ENCODE data around the gene PRDM16.

Gene PRDM16

GRCh38 chr1:3192361-3192760 is 123.4 kb downstream of the PRDM16 start:
- no peak for DNase-seq

- DNase-seq: no peak
These were observed 123.8 kb downstream of the PRDM16 start for GRCh38 chr1:3192825-3193224.

GRCh38 chr1:3193811-3194210 is 124.8 kb downstream of the PRDM16 start:
- no peak for DNase-seq

DNA sequence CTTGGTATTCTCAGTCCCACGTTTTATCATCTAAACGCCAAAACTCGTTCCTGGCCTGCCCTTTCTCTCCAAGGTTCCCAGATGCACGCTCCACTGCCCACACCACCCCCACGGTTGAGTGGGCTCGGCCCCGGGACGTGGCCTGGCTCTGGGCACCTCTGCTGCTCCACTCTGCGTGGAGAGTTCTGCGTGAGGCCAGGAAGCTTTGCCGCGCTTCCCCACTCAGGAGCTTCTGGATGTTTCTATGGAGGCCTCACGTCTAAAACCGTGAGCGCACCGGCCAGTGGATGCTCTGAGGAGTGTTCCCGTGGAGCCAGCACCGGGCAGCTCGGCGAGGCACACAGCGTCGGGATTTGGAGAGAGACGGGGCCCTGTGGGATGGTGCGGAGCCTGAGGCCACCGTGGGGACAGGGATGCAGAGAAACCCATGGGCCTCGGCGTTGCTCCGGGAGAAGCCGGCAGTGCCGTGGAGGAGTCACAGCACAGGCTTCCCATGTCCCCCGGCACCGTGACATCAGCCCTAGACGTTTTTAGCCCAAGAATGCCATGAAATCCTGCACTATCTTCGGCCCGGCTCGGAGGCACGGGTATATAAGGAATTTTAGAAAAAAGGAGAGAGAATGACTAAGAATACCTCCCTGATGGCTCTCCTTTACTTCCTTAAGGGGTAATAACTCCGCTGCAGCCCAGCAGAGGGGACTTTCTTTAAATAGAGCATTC is 125.9 kb downstream of the PRDM16 start:
- DNase-seq: no peak

DNA sequence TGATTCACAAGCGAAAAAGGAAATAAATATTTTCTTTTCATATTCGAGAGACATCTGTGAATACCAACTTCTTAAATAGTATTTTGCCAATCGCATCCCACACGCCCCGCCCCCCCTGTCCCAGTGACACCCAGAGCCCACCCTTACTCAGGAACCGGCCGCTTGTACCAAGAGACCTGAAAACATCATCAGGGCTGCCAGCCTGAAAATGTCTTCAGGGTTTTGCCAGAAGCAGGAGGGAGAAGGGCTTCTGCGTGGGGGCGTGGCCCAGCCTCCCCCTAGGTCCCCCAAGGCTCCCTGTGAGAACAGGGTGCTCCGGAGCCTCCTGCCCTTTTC is 126.4 kb downstream of the PRDM16 start:
- no peak for DNase-seq

- DNase-seq: no peak
These were observed 127.0 kb downstream of the PRDM16 start for GRCh38 chr1:3195966-3196515.

DNA sequence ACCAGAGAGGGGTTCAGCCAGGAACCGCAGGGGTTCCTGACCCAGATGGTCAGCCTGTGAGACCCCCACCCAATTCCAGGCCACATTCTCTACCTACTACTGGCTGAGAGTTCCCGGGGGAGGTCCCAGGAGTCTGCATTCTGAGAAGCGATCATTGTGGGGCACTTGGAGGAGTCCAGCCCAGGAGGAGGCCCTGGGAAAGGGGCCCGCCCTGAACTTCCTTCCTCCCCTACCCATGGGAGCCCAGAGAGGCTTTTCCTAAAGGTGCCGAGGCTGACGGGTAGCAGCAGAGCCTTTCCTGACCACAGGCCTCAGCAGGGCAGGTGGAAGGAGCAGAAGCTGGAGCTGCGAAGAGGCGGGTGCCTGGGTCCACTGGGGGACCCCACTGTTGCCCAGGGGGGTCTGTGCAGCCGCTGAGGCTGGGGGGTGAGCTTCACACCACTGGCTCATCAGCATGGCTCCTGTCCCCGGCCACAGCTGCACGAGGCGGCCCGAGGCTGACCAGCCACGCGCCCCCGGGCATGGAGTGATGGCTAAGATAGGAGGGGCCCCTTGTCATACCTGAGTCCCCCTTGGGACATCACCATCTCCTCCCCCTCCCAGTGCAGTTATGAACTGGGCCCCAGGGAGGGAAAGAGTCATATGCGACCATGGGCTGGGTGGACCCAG is 127.7 kb downstream of the PRDM16 start:
- DNase-seq: no peak

GRCh38 chr1:3197781-3198316 is 128.8 kb downstream of the PRDM16 start:
- no peak for DNase-seq

DNA sequence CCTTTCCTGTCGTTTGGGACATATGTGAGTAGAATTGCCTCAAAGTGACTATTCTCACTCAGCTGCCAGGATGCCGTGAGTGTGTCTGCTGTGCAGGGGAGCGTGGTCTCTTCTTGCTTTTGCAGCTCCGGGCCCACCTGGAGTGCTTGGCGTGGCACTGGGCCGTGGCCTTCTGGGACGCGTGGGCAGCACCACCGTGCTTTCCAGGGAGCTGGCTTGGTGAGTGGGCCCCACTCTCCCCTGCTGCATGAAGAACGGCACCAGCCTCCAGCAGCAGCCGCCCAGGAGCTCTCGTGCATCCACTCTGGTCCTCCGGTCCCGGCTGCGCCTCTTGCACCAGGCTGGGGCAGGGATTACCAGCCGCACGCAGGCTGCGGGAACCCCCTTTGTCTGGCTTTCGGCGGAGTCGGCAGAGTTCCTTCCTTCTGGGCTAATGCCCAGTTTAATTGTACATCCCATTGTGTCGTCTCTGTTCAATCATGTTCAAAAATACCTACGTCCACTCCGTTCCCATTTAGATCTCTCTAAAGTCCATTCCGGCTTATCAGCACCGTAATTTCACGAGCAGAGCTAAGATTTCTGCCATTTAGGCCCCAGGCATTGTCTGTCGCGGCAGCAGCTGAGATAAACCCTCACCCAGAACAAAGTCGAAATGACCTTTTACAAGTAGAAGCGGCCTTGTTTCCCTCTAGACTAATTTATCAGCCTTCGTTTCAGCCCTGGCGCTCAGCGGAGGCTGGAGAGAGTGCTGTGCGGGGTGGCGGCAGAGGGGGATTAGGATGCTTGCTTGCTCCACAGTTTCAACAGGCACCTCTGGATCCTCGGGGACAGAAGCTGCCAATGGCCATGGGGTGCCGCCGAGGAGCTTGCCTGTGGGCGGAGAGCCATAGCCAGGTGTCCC is 129.6 kb downstream of the PRDM16 start:
- no peak for DNase-seq

DNA sequence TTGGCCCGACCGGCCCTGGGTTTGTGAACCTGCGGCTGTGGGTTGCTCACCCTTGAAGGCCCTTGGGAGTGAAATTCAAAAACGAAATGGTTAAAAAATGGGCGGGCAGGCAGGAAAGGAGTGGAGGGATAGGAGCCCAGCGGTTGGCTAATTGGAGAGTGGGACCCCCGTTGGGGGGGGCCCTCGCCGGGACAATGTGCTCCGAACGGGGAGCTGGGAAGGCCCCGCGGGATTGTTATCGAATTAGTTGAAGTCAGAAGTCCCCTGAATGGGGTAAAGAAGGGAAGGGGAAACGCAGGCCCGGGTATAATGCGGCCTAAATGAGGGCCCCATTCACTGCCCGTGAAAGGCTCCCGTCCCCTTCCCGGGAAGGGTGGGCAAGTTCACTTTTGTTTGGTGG is 135.7 kb downstream of the PRDM16 start:
- DNase-seq: no peak

DNA sequence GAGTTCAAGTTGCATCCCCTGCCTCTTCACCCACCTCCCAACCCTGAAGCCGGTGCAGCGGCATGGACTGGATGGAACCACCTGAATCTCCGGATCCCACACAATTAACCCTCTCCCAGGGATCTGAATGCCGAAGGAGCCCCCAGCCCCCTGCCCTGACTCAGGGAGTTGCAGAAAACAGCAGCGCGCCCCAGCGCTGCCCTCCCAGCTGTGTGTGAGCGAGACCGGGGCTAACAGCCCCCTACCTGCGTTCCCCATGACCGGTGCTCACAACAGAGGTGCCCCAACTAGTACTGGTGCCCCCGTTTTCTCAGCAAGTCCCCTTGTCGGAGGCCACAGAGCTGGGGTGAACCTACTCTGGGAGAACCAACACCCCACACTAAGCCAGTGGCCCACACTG is 136.8 kb downstream of the PRDM16 start:
- no peak for DNase-seq

DNA sequence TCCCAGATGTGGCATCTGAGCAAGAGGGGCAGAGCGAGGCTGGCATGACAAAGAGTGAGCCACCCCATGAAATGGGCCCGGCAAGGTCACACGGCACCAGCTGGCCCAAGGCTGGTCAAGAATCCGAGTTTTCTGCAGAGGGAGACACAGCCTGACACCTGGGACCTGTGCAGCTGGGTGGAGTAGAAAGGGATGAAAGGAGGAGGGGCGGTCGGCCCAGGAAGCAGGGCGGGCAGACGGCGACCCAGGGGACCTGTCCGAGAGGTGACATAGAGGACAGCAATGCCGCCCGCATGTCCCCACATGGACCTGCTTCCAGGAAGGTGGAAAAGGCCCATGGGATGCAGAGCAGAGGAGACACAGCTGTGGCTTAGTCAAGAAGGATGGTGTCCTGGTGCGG is 137.7 kb downstream of the PRDM16 start:
- DNase-seq: no peak

GRCh38 chr1:3207217-3207848 is 138.3 kb downstream of the PRDM16 start:
- DNase-seq: no peak

DNA sequence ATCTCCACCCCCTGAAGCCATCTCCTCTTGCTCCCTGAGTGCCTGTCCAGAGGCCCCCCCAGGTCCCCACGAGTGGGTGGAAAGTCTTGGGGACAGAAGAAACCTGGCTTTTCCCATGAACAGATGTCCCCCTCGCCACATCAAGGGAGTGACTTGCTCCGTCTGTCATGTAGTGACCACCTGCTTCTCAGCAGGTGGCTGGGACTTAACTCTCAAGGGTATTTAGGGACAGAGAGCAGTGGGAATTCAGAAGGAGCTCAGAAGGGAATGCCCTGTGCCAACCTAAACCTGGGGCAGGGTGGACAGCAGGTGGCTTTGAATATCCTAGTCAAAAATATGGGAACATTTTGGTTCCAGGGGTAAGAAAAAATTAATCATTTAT is 139.8 kb downstream of the PRDM16 start:
- no peak for DNase-seq

- no peak for DNase-seq
These were observed 140.2 kb downstream of the PRDM16 start for GRCh38 chr1:3209201-3209600.

DNA sequence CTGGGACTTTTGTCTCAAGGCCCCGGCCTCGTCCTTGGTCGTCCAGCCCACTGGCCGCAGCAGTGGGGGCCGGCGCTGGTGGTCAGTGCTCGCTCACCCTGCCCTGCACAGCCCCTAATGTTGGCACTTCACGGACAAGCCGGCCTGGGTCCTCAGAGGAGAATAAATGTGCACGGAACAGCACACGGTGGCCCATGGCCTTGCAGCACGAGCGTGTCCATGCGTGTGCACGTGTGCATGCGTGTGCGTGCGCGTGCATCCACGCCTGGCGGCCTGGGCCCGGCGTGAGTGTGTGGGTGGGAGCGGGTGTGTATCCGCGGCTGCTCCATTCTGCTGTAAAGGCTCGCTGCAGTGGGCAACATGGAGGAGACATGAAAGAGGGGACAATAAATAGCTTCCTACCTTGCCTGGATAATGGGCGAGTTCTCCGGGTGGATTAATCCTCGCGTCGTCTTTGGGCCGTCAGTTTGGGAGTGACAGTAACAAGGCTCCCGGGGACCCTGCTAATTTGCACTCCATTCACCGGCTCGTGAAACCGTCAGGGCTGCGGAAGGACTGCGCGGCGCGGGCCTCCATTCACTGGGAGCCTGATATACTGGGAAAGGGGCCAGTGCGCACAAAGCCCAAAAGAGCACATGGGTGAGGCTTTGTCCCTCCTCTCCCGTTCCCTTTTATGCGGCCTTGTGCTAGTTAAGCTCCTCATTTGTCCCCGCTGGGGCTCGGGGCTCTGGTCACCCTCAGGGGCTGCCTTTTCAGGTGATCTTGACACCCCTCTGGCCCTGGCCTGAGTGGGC is 142.8 kb downstream of the PRDM16 start:
- DNase-seq: no peak

DNA sequence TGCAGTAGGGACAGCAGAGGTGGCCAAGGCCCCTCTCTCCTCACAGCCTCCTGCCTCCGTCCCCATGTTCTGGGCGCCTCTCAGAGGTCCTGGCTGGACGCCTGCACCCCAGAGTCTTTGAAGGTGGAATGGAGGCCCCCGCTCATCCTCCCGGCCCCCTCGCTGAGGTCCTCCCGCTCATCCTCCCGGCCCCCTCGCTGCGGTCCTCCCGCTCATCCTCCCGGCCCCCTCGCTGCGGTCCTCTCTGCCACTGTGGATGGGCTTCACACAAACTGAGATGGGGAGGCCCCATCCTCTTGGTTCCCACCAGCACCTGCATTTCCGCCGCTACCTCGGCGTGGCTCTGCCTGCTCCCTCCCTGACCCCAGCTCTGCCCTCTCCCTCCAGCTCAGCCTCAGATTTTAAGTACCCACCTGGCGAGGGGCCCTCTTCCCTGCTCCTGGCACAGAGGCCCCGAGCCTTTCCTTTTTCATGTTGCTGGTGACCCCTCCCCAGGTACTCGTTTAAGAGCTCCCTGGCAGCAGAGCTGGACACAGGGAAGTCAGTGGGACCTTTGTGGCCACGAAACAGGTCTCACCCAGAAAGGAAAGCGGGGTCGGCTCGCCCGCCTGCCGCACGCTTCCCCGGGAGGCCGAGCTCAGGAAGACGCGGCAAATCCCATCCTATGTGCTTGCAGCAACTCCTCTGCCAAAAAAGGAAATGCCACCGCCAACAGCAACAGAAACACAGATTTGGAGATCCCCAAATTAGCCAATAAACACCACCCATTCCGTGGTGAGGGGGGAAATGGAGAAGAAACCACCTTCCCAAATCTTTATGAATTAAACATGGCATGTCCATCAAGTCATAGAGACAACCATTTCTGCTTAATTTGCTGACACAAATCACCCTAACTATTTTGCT is 143.7 kb downstream of the PRDM16 start:
- no peak for DNase-seq

GRCh38 chr1:3213730-3214129 is 144.7 kb downstream of the PRDM16 start:
- no peak for DNase-seq

GRCh38 chr1:3215198-3216014 is 146.4 kb downstream of the PRDM16 start:
- DNase-seq: no peak

DNA sequence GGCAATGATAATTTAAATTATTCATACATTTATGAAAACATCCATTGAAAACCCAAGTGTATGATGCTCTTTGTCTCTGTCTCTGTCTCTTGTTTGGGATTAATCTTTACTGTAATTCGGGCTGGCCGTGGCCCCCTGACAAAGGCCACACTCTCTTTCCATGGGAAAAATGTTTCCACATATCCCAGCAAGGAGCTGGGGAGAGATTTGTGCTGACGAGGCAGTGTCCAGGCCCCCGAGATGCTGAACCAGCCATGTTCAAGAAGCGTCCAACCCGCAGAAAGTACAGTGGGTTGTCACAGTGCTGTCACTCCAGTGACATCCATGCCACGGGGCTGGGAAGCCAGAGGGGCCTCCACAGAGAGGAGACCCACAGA is 147.0 kb downstream of the PRDM16 start:
- no peak for DNase-seq
